ENCODE measurements around the gene CDKN1A.

- TF ChIP-seq CTCF (IDR thresholded peaks at IDR 0.05) (no peak), POLR2A (IDR thresholded peaks at IDR 0.05; ENCODE audit: low read depth) (no peak)
Observed at GRCh38 chr6:36665180-36665579, 13.3 kb upstream of the CDKN1A start.
